GM18870 (cell line): ENCODE measurements around the gene RHBDL1.

Experiments
- ATAC-seq: cut with Tn5 transposase; IDR thresholded peaks from one replicate; pipeline ENCODE4 v1.9.1; 2021; ENCODE audit warnings: moderate library complexity; ENCODE audit not compliant: unreplicated experiment

The RHBDL1 gene

DNA sequence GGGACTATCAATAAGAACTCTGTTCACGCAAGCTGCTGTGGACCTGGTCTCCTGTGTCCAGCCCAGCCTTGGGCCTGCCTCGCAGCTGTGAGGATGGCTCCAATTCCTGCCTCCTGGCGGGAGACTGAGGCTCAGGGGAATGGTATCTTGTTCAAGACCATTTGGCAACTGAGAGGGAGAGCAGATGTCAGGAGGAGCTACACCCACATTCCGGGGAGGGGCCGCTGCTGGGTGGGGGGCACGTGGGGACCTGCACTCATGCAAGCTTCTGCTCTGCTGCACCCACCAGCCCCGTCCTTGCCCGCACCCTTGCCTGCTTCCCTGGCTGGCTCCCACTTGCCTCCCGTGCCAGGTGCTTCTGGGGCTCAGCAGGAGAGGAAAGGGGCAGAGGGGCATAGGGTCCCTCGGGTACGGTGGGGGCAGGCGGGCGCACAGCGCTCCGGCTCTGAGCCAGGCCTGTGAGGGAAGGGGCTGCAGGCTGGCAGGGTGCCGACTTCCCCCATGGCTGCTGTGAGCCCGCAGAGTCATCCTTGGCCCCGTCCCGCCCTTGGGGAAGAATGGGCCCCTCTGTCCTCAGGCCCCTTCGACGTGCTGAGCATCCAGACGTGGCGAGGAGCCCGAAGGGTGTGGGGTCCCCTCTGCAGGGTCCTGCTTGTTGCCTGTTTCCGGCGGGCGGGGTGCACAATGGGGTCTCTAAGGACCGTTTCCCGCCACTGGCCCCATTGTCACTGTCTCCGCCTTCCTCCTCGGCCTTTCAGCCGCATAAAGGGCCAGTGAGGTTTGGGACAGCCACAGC, 42.2 kb downstream of the RHBDL1 start:
- no peak for ATAC-seq

- no peak for ATAC-seq
Measured at GRCh38 chr16:718389-718788, 42.9 kb downstream of the RHBDL1 start.

GRCh38 chr16:718922-719321, 43.5 kb downstream of the RHBDL1 start:
- ATAC-seq: no peak

GRCh38 chr16:719815-720446, 44.5 kb downstream of the RHBDL1 start:
- no peak for ATAC-seq

DNA sequence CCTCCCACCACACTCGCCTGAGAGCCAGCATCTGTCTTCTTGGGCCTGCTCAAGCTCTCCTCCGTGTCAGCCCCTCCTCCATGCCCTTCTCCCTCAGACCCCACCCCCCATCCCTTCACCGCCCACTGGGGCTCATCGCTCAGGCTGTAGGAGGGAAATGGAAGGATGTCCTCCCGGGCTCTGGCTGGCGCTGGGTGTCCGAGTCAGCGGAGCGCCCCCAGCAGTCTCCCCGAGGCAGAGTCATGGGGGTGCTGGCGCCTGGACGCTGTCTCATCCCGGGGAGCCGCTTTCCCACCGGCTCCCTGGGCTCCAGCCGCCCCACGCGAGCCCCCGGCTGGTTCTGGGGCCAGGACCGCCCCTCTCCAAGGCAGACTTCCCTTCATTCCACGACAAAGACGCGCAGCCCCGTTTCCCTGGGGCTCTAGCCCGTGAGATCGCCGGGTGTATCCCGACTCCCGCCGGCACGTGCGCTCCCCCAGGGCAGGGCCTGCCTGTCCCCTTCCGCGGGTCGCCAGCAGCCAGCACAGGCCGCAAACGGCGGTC, 45.0 kb downstream of the RHBDL1 start:
- peak; percentile 21 for ATAC-seq

- ATAC-seq: peak; percentile 49
Measured at GRCh38 chr16:720990-721764, 45.7 kb downstream of the RHBDL1 start, which contains the start of gene ANTKMT. Gene ANTKMT, plus strand, starts transcription at chr16:721146. Its CDS starts 129 bp downstream, at chr16:721275.

DNA sequence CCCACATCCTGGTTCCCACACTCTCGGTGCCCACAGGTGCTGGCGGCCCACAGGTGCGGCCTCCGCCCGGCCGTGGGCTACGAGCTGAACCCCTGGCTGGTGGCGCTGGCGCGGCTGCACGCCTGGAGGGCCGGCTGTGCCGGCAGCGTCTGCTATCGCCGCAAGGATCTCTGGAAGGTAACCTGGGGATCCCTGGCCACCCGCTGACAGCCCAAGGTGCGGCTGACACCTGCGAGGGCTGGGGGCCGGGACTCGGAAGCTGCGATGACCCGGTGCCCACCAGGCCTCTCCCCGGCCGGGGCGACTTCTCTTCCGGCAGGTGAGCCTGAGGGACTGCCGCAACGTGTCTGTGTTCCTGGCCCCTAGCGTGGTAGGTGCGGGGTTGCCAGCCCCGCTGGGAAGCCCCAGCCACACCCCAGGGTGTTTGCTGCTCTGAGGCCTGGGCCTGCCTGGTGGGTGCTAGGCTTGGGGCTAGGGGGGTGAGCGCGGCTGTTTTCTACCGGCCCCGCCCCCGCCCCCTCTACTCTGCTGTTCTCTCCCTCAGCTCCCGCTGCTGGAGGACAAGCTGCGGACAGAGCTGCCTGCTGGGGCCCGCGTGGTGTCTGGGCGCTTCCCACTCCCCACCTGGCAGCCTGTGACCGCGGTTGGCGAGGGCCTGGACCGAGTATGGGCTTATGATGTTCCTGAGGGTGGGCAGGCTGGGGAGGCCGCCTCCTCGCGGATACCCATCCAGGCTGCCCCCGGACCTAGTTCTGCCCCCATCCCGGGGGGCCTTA, 46.5 kb downstream of the RHBDL1 start:
- no peak for ATAC-seq

- no peak for ATAC-seq
Measured at GRCh38 chr16:722835-723633, 47.6 kb downstream of the RHBDL1 start.

GRCh38 chr16:723695-724094, 48.2 kb downstream of the RHBDL1 start:
- ATAC-seq: no peak

DNA sequence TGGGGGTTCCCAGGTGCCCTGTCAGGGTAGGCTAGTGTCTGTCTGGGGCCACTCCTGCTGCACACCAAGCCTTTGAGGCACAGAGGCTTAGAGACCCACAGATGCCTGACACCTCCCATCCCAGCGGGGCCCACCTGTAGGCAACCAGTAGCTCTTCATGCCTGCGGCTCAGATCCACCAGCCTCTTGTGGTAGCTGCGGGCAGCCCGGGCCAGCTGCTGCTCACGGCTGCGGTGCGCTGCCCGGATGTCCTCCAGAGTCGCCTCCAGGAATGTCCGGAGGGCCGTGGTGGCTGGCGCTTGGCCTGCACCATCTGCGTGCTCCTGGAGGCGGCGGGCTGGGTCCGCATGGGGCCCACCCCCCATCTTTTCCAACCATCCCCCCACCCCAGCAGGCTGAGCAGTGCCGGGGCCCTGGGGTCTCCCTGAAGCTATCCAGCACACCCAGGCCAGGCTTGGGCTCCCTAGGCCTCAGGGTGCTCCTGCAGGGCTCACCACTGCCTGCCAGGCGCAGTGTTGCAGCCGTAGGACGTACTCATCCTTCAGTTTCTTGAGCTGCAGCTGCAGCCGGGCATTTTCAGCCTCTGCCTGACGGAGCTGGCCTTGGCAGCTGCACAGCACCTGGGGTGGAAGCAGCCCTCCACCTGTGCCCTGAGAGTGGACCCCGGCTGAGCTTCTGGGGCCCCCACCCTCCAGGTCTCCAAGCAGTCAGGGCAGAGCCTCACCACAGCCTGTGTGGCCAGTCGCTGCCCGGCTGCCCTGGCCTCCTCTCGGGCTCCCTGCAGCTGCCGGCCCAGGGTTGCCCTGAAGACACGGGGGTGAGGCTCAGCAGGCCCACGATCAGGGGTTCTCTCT, 48.9 kb downstream of the RHBDL1 start:
- ATAC-seq: no peak

DNA sequence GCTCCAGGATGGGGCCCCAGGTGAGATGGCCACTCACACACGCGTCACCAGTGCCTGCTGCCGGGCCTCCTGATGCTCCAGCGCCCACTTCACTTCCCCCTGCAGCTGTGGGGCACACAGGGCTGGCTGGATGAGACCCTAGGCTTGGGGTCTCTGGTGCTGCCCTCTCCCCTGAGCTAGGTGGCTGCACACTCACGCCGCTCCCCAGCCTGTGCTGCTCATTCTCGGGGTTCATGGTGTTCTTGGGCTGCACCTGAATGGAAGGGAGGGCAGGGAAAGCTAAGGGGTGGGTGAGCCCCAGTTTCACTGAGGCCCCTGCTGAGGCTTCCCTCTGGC, 49.5 kb downstream of the RHBDL1 start:
- no peak for ATAC-seq

DNA sequence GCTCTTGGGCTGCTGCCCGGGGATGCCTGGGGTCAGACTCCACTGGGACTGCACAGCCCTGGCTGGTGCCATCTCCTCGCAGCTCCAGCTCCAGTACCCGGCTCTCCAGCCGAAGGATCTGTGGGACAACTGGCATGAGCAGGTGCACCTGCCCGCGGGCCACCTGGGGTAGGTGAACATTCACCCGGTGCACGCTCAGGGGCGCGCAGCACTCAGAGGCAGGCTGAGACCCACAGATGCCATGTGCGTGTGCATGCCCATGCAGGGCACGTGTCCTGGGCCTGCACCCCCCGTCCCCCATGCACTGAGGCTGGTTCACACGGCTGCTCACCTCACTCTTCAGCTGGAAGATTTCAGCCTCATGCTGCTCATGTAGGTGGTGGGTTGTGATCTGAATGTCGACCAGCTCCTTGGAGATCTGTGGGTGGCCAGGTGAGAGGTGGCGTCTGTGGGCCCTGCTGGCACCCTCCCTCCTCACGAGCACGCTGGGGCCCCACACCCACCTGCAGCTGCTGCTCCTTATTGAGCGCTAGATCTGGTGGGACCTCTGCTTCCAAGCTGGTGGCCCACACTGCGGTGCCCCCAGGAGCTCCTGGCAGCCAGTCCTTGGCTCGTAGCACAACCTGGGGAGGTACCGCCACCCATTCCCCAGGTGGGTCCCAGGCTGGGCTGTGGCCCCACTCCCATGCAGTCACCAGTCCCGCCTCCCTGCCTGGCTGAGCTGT, 50.2 kb downstream of the RHBDL1 start:
- ATAC-seq: no peak

GRCh38 chr16:726188-726437, 50.6 kb downstream of the RHBDL1 start:
- no peak for ATAC-seq

- no peak for ATAC-seq
Measured at GRCh38 chr16:726438-727290, 51.2 kb downstream of the RHBDL1 start, which contains the start of the genes CCDC78 and HAGHL. Gene CCDC78, minus strand, starts transcription at chr16:726443. Its CDS starts 76 bp downstream, at chr16:726367. Gene HAGHL, plus strand, starts transcription at chr16:727106. Its CDS starts 404 bp downstream, at chr16:727510.

- no peak for ATAC-seq
Measured at GRCh38 chr16:727291-727977, 52.0 kb downstream of the RHBDL1 start.
